Measurements from ENCODE around the gene CES1. TPM values are rescaled to one million over a fixed set of nuclear protein-coding genes. Genes with fewer than 3 reads are reported as not detected.
"Not testable (repeated sequence)": the region's sequence is repeated elsewhere in the genome, so short reads cannot be mapped to it uniquely, and the experiment has no call there.

The CES1 gene
- total RNA-seq, 1 experiment from 2014 or later = not detected

- not testable (repeated sequence) for DNase-seq (ENCODE audit: low read depth)
Observed at GRCh38 chr16:55791512-55791911, 41.4 kb downstream of the CES1 start.

GRCh38 chr16:55790240-55790639 lies 42.7 kb downstream of the CES1 start:
- not testable (repeated sequence) for DNase-seq (ENCODE audit: low read depth)

DNA sequence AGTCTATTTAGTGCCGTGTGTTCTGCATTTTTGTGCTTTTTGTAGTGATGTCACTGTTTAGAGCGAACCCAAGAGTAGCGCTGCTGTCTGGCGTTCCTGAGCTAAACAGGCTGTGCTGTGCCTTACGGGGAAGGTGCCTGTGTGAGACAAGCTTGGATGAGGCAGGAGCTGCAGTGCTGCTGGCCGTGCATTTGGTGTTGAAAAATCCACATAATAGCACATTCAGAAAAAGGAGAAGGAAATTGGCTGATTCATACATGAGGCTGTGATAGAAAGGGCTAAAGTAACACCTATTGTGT lies 50.2 kb downstream of the CES1 start:
- DNase-seq (ENCODE audit: low read depth) = not testable (repeated sequence)

GRCh38 chr16:55782091-55782792 lies 50.7 kb downstream of the CES1 start:
- DNase-seq (ENCODE audit: low read depth) = not testable (repeated sequence)

DNA sequence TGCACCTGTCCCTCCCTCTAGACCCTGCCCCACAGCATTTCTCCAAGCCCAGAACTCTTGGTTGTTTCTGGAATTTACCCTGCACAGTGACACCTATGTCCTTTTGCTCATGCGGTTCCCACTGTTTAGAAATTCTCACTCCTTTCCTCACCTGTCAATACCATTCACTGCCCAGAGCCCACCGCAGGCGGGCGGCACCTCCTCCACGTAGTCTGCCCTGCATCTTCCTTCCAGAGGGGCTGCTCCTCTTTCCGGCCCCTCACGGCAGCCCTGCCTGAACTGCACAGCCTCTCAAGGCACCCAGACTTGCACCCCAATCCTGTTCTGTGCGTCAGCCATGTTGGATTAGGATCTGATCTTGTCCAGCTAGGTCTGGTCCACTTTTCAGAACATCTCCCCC lies 51.4 kb downstream of the CES1 start:
- not testable (repeated sequence) for DNase-seq (ENCODE audit: low read depth)

DNA sequence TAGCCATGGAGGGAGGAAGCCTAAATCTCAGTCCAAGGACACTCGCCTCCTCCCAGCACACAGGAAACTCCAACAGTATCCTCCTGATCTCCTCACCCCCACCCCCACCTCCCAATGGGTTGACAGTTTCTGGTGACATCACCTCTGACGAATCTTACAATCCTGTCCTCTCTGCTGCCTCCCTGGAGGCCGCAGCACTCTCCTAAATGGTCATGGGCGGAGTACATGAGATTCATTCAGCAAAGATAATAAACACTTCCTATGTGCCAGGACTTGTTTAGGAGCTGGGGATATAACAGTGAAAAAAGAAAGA lies 52.8 kb downstream of the CES1 start:
- DNase-seq (ENCODE audit: low read depth) = not testable (repeated sequence)

GRCh38 chr16:55779402-55780094 lies 53.3 kb downstream of the CES1 start:
- no peak for DNase-seq (ENCODE audit: low read depth)

DNA sequence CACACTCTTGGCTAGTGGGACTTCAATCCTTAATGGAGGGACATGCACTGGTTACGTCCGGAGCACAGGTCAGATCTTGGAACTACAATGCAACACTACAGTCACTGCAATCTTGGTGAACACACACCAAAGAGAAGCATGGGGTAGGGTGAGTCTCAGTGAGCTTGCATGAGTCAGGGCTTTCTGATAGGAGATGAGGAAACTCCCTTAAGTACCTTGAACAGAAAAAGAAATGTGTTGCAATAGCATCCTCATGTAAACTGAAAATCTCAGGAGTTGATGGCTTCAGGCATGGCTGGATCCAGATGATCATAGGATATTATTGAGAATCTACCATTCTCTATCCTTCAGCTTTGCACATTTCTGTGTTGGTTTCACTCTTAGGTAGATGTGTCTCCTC lies 54.1 kb downstream of the CES1 start:
- no peak for DNase-seq (ENCODE audit: low read depth)

DNA sequence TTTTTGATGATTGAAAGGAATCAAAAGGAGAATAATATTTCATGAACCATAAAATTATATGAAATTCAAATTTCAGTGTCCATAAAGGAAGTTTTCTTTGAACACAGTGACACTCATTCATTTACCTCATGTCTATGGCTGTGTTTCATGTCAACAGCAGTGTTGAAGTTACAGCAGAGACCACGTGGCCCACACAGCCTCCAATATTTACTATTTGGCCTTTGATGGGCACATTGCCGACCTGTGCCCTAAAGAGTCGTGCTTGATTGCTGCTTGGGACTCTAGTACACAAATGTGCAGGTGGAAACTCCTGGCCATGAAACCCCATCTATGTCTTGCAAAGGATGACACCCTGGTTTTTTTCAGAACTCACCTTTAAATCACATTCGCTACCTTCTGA lies 57.0 kb downstream of the CES1 start:
- DNase-seq (ENCODE audit: low read depth) = no peak

DNA sequence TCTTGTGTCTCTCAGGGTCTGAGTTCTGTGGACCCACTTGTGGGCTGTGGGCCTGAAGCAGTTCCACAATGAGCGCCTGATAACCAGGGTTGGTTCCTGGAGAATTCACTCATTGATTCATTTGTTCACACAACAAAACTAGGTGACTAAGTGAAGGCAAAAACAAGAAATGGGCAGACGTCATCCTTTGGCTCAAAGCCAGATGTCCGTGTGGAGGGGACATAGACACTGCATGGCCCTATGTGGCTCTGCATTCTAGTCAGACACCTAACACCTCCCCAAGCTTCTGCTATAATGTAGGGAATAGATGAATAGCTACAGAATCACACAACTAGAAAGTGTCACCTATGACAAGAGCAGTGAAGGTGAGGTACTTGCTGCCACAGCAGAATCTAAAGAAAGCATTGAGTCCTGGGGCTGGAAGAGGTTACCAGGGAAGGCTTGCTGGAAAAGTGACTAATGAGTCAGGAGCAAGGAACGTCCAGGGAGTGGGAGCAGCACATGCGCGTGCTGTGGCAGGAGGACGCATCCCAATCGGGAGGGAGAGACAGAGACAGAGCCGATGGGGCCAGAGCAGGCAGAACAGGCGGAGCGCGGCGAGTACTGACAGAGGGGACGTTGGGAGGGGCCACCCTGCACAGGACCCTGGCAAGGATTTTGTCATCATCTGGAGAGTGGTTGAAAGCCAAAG lies 58.9 kb downstream of the CES1 start:
- DNase-seq (ENCODE audit: low read depth) = no peak

DNA sequence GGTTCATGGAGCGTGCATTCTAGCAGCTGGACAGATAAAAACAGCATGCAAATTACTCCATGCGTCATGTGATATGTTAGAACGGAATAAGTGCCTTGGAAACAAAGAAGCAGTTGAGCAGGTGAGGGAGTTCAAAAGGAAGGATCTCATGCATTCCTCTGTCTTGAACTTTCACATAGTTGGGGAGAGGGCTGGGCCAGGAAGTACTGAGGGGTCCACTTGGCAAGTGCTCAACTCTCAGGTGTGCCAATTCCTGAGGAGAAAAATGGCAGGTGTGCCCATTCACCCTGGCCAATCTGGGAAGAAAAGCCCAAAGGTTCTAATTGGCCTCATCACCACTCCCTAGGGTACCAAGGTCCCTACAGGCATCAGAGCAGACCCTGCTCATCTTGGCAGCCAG lies 67.7 kb downstream of the CES1 start:
- DNase-seq (ENCODE audit: low read depth) = no peak

DNA sequence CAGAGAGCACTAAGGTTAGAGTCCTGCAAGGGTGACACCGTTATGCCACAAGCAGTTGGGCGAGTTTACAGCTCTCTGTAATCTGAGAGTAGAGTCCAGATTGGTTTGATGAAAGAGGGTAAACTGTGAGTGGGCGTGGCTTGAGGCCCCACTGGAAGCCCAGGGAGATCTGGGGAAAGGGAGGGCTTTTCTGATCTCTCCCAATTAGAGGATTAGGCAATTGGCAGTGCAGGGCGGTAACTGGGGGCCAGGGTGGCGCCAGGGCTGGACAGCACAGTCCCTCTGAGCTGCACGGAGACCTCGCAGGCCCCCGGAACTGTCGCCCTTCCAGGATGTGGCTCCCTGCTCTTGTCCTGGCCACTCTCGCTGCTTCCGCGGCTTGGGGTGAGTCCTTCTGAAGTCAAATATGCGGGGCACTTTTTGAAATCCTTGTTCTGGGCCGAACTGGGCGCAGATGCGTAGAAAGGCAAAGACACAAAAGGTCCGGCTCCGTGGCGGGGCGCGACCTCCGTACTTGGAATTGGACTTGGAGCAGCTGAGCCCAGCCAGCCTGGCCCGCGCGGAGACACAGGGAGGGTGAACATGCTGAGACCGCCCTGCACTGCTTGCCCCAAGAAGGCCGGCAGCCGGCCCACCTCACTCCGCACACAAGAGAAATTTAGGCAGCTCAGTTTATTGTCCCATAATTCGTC lies 72.4 kb downstream of the CES1 start:
- no peak for DNase-seq (ENCODE audit: low read depth)

DNA sequence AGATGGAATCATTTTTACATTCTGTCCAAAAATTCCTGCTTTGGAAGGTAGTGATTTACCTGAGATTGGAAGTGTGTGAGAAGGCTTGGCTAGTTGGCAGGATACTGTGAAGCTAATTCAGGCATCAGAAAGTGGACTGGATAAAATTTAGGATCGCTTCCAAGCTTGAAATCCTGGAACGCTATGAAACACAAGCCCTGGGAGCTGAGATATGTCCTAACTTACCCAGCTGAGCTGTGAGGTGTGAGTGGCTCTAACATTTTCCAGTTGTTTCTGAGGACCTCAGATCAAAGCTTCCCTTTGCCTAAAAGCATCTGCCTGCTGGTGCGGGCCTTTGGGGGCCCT lies 73.0 kb downstream of the CES1 start:
- not testable (repeated sequence) for DNase-seq (ENCODE audit: low read depth)

DNA sequence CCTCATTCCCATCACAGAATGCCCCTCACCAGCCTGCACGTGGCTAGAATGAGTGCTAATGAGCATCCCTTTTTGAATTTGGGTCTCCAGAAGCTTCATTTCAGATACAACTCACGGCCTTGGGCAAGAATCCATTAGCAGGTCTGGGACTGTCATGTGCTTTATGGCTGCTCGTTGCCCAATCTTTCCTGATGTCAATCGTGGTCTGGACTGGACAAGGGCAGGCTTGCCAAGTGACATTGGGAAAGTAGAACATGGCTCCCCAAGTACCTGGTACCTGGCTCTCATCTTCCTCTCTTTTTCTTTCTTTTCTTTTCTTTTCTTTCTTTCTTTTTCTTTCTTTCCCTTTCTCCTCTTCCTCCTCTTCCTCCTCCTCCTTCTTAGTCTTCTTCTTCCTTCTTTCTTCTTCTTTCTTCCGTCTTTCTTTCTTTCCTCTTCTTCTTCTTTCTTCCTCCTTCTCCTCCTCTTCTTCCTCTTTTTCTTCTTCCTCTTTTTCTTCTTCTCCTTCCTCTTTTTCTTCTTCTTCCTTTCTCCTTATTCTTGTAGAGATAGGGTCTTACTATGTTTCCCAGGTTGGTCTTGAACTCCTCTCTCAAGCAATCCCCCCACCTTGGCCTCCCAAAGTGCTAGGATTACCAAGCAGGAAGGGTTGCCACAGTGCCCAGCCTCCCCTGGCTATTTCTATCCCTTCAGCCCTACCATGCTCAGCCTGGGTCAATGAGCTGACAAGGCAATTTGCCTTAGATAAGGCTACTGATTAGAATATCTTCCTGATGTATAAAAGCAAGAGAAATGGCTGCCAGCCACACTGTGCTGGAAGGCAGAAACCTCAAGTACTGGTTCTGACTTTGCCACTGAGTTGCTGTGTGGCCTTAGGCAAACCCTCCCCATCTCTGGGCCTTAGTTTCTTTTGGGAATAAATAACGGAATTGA lies 75.0 kb downstream of the CES1 start:
- DNase-seq (ENCODE audit: low read depth) = not testable (repeated sequence)

DNA sequence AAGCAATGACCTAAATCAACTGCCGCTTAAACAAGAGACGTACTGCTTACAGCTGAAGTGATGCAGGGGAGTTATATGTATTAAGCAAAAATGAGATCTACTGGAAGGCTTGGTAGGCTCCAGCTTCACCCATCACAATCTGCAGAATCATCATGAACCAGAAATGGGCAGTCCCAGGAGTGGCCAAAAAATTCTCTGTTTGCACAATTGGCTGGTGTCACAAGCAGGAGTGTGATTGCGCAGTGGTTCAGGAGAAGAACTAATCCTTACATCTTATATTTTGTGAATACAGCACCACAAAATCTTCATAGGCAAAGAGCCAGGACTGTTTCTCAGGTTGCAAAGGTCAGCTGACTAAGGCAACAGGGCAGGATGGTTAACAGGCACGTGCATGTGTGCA lies 75.9 kb downstream of the CES1 start:
- no peak for DNase-seq (ENCODE audit: low read depth)

DNA sequence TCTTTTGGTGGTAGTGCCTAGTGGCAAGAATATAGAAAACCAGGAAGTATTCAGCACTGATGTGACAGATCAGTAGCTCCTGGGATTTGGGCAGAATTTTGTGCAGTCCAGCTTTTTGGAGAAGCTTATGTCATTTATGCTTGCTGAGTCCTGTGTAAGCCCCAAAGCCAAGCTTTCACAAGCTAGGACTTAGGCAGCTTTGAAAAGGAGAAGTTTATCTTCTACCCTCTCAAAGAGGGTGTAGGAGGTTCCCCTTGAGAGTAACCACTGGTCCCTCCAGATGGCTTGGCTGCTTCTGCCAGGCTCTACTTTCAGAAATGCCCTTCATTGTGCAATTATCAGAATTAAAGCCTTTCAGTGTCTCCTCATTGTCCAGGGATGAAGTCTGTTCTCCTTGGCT lies 78.8 kb downstream of the CES1 start:
- DNase-seq (ENCODE audit: low read depth) = no peak

DNA sequence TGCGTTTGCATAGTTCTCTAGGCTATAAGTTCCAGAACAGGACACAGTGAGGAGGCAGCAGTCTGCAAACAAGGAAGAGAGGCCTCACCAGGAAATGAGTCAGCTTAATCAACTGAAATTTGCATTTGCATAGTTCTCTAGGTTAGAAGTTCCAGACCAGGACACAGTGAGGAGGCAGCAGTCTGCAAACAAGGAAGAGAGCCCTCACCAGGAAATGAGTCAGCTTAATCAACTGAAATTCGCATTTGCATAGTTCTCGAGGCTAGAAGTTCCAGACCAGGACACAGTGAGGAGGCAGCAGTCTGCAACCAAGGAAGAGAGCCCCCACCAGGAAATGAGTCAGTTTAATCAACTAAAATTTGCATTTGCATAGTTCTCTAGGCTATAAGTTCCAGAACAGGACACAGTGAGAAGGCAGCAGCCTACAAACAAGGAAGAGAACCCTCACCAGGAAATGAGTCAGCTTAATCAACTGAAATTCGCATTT lies 79.7 kb downstream of the CES1 start:
- not testable (repeated sequence) for DNase-seq (ENCODE audit: low read depth)
